Anterior cingulate cortex (tissue), 58 donors: ENCODE results near the gene PTAFR.
"Not testable (repeated sequence)": the region's sequence is repeated elsewhere in the genome, so short reads cannot be mapped to it uniquely, and the experiment has no call there.

ENCODE experiments used
- DNase-seq, 58 donors: peaks; one replicate each; lab custom pipeline; 2025; lab: John Stamatoyannopoulos, UW

PTAFR gene

GRCh38 chr1:28147264-28148094, 29.0 kb downstream of the PTAFR start:
- no peak for DNase-seq

GRCh38 chr1:28145728-28146127, 30.8 kb downstream of the PTAFR start:
- no peak for DNase-seq

DNA sequence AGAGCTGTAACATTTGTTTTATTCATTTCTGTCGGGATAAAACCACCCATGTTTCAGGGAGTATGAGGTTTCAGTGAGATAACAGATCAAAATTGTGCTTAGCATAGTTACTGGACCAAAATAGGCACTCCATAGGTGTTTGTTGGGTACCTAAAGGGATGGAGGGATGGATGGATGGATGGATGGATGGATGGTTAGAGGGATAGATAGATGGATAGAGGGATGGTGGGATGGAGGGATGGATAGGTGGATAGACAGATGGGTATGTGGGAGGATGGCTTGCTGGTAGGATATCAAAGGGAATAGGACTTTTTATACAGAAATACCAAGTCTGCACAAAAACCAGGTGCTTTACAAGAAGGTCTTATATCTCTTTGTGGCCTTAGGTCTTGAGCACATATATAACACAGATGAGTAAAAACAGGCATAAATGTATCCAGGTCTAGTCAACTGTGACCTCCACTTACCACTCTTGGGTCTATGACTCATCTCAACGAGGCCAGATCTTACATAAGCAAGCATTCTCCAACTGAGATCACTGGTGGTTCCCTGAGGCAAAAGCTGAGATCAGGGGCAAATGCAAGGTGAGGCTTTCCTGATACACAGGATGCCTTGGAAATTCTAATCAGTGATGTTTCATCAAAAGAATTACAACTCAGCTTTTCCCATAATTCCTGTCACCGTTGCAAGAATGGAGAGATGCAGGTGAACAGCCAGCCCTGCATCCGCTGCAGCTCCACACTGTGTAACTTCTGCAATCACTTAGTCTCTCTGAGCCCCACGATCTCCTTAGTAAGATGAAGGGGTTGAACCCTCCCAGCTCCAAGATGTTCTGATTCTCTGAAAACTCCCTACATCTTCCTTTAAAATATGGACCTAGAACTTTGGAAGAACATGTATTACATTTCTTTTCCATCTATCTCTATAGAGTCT, 32.0 kb downstream of the PTAFR start:
- no peak for DNase-seq

- DNase-seq, result no peak
Measured at GRCh38 chr1:28143496-28144202, 32.8 kb downstream of the PTAFR start.

- DNase-seq, result no peak
Measured at GRCh38 chr1:28141685-28142084, 34.8 kb downstream of the PTAFR start.

DNA sequence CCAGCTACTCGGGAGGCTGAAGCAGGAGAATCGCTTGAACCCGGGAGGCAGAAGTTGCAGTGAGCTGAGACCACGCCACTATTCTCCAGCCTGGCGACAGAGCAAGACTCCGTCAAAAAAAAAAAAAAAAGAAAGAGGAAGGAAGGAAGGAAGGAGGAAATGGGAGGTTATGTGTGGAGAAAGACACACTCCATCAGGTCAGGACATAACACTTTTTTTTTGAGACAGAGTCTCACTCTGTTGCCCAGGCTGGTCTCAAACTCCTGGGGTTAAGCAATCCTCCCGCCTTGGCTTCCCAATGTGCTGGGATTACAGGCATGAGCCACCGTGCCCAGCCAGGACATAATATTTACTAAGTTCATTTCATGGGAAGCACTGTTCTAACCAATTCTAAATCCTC, 36.6 kb downstream of the PTAFR start:
- DNase-seq, result not testable (repeated sequence)

GRCh38 chr1:28139025-28139712, 37.3 kb downstream of the PTAFR start:
- DNase-seq, result no peak

DNA sequence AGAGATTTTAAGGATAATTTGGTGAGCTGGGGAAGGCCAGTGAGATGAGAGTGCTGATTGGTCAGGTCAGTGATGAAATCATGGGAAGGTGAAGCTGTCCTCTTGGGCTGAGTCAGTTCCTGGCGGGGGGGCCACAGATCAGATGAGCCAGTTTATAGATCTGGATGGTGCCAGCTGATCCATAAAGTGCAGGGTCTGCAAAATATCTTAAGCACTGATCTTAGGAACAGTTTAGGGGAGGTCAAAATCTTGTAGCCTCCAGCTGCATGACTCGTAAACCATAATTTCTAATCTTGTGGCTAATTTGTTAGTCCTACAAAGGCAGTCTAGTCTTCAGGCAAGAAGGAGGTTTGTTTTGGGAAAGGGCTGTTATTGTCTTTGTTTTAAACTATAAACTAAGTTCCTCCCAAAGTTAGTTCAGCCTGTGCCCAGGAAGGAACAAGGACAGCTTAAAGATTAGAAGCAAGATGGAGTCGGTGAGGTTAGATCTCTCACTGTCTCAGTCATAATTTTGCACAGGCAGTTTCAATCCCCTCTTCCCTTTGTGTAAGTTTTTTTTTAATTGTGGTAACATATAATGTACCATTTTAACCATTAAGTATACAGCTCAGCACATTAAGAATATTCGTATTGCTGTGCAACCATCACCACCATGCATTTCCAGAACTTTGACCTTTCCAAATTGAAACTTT, 39.4 kb downstream of the PTAFR start:
- DNase-seq, result no peak

- no peak for DNase-seq
Measured at GRCh38 chr1:28136169-28136921, 40.1 kb downstream of the PTAFR start.

GRCh38 chr1:28135371-28136168, 40.9 kb downstream of the PTAFR start:
- DNase-seq, result no peak

- no peak for DNase-seq
Measured at GRCh38 chr1:28134651-28135207, 41.8 kb downstream of the PTAFR start.

DNA sequence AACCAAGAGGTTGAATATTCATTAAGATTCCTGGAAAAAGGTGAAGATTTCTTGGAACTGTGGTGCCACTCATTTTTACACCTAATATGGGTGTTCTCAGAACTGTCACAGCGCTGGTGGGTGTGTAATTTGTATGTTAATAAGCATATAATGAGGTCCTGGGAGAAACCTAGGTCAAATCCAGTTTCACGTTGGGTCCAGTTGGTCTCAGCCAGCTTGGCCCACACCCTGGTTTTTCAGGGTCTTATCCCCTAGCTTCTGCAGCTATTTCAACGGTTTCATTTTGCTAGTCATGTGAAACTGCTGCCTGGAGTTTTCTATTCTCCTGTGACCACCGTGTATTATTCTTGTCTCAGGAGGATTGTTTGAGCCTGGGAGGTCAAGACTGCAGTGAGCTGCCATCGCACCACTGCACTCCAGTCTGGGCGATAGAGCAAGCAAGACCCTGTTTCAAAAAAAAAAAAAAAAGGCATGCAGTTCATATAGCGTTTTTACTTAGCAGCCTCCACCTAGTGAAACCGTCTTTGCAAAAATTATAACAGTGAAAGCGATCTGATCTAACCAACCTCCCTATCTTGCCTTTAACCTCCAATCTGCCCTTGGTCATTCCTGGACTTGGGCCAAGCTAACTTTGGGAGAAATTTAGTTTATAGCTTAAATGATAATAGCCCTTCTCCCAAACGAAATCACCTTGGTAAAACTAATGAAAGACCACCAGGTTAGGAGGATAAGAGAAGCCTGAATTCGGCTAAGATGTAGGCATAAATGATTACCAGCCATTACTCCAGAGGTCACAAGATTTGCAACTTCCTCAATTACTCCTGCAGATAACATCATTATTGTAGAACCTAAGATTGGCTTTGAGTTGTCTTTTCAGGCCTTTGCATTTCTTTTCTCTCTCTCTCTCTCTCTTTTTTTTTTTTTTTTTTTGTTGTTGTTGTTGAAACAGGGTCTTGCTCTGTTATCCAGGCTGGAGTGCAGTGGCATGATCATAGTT, 44.0 kb downstream of the PTAFR start:
- no peak for DNase-seq

- DNase-seq, result no peak
Measured at GRCh38 chr1:28130901-28131300, 45.6 kb downstream of the PTAFR start.

GRCh38 chr1:28129150-28129549, 47.3 kb downstream of the PTAFR start:
- DNase-seq, result no peak

- no peak for DNase-seq
Measured at GRCh38 chr1:28127617-28128257, 48.8 kb downstream of the PTAFR start.
